CD8-positive, alpha-beta memory T cell (primary cell): ENCODE data around the gene MORC4. TPM values are rescaled to one million over a fixed set of nuclear protein-coding genes. Genes with fewer than 3 reads are reported as not detected.

ENCODE experiments used
- CTCF ChIA-PET: fragments of 350-600 bp; sonication (Branson Sonifier 250); formaldehyde crosslinking; loops from one replicate; lab custom pipeline; 2021; ENCODE audit warnings: antibody characterized with exemption; lab: Charles Lee
- POLR2A ChIA-PET: fragments of 350-600 bp; sonication (Branson Sonifier 250); formaldehyde crosslinking; loops from one replicate; lab custom pipeline; 2021; ENCODE audit warnings: antibody characterized with exemption; lab: Charles Lee
- DNase-seq, 5 donors: peaks; one replicate each; pipeline versions ENCODE4 v3.0.0 to v3.0.0-alpha.2; 2020 to 2022; ENCODE audit warnings: mixed read lengths in 1 of 5
- H3K27ac ChIP-seq: one replicate; pipeline ENCODE4 v1.7.0; 2013; ENCODE audit warnings: low read depth, mild to moderate bottlenecking, low read length, moderate library complexity
- H3K27me3 ChIP-seq: 2 replicates; pipeline ENCODE4 v1.7.0; 2013; ENCODE audit warnings: low read length, mild to moderate bottlenecking; ENCODE audit not compliant: insufficient read depth, poor library complexity, severe bottlenecking
- H3K36me3 ChIP-seq: 2 replicates; pipeline ENCODE4 v1.7.0; 2013; ENCODE audit warnings: mild to moderate bottlenecking, low read length, moderate library complexity; ENCODE audit not compliant: insufficient read depth
- H3K4me1 ChIP-seq: 2 replicates; pipeline ENCODE4 v1.7.0; 2013; ENCODE audit warnings: mild to moderate bottlenecking, low read length, moderate library complexity; ENCODE audit not compliant: insufficient read depth
- H3K4me3 ChIP-seq: 2 replicates; pipeline ENCODE4 v1.7.0; 2013; ENCODE audit warnings: mild to moderate bottlenecking, low read length
- H3K9me3 ChIP-seq: 2 replicates; pipeline ENCODE4 v1.7.0; 2013; ENCODE audit warnings: mild to moderate bottlenecking, low read length
- H3K27ac Mint-ChIP-seq, 8 donors: one replicate each; pipeline ENCODE4 v1.8.0; 2020 to 2021; ENCODE audit warnings: mixed read lengths in 8 of 8, mild to moderate bottlenecking in 6 of 8, inconsistent platforms in 3 of 8, moderate library complexity in 3 of 8
- H3K27me3 Mint-ChIP-seq, 2 donors: one replicate each; pipeline ENCODE4 v1.8.0; 2020 to 2021; ENCODE audit warnings: mixed read lengths in 2 of 2, mild to moderate bottlenecking in 1 of 2, moderate library complexity in 1 of 2
- H3K36me3 Mint-ChIP-seq, 3 donors: one replicate each; pipeline ENCODE4 v1.8.0; 2020 to 2021; ENCODE audit warnings: mixed read lengths in 3 of 3, inconsistent platforms in 1 of 3, mild to moderate bottlenecking in 1 of 3
- H3K4me1 Mint-ChIP-seq, 3 donors: one replicate each; pipeline ENCODE4 v1.8.0; 2020 to 2021; ENCODE audit warnings: mixed read lengths in 3 of 3, inconsistent platforms in 1 of 3, mild to moderate bottlenecking in 1 of 3
- H3K4me3 Mint-ChIP-seq, 7 donors: one replicate each; pipeline ENCODE4 v1.8.0; 2020 to 2021; ENCODE audit warnings: mixed read lengths in 7 of 7, mild to moderate bottlenecking in 6 of 7, moderate library complexity in 4 of 7, inconsistent platforms in 2 of 7
- H3K9me3 Mint-ChIP-seq, 5 donors: one replicate each; pipeline ENCODE4 v1.8.0; 2020 to 2022; ENCODE audit warnings: mixed read lengths in 5 of 5, mild to moderate bottlenecking in 3 of 5, moderate library complexity in 2 of 5, inconsistent platforms in 1 of 5
- polyA plus RNA-seq: library from polyadenylated mRNA; unstranded; fragments of 300-500 nt; fragmentation: Illumina TruSeq; gene quantifications from one replicate; pipeline ENCODE4 v1.2.3, GENCODE V29; 2021
- total RNA-seq, 2 experiments: library from RNA; stranded (reverse); gene quantifications; one replicate each; pipeline ENCODE4 v1.2.3, GENCODE V29; 2021

Gene MORC4
- total and polyA plus RNA-seq, 3 experiments from 2014 or later: 4.7 to 11.3 (median 10.0) TPM

- Mint-ChIP-seq H3K4me1 (no peaks in the 10 kb centered on the region), H3K36me3 (peaks cover 10 to 39% (median 10%) of the 10 kb centered on the region in 3 donors), H3K27ac (no peak overlapping the region), H3K4me3 (no peak overlapping the region), H3K27me3 (peaks cover 0 to 14% of the 10 kb centered on the region in 2 donors), H3K9me3 (peaks cover 0 to 2% (median 0%) of the 10 kb centered on the region in 5 donors)
- Histone ChIP-seq H3K4me3 (no peak overlapping the region), H3K9me3 (no peaks in the 10 kb centered on the region), H3K4me1 (no peaks in the 10 kb centered on the region), H3K36me3 (no peaks in the 10 kb centered on the region), H3K27me3 (no peaks in the 10 kb centered on the region), H3K27ac (no peak overlapping the region)
- CTCF ChIA-PET: no interaction called here
- POLR2A ChIA-PET: no interaction called here
- DNase-seq: no peak
Observed at GRCh38 chrX:106964290-106964689, 35.7 kb downstream of the MORC4 start.

GRCh38 chrX:106963111-106963510 lies 36.9 kb downstream of the MORC4 start:
- ChIA-PET CTCF (no interaction called here), POLR2A (no interaction called here)
- H3K4me3 Mint-ChIP-seq: no peak overlapping the region
- Histone ChIP-seq H3K27me3 (no peaks in the 10 kb centered on the region), H3K27ac (no peak overlapping the region), H3K4me1 (no peaks in the 10 kb centered on the region), H3K4me3 (no peak overlapping the region), H3K9me3 (no peaks in the 10 kb centered on the region), H3K36me3 (no peaks in the 10 kb centered on the region)
- H3K4me1 Mint-ChIP-seq: no peaks in the 10 kb centered on the region
- no peak overlapping the region for H3K27ac Mint-ChIP-seq
- no peaks in the 10 kb centered on the region for H3K9me3 Mint-ChIP-seq
- peaks cover 7 to 35% (median 8%) of the 10 kb centered on the region in 3 donors for H3K36me3 Mint-ChIP-seq
- peaks cover 0 to 12% of the 10 kb centered on the region in 2 donors for H3K27me3 Mint-ChIP-seq
- DNase-seq: no peak

- Mint-ChIP-seq H3K36me3 (peaks cover 7 to 56% (median 8%) of the 10 kb centered on the region in 3 donors), H3K4me3 (no peak overlapping the region), H3K4me1 (no peaks in the 10 kb centered on the region), H3K27ac (no peak overlapping the region), H3K27me3 (peaks cover 0 to 9% of the 10 kb centered on the region in 2 donors), H3K9me3 (no peaks in the 10 kb centered on the region)
- no peaks in the 10 kb centered on the region for H3K27me3 ChIP-seq
- ChIA-PET POLR2A (no interaction called here), CTCF (interaction anchor here (0.9 kb wide), 1 partner anchor 61 kb away, joined by 3 read pairs; no protein-coding TSS in a partner anchor)
- DNase-seq: no peak
- H3K4me3 ChIP-seq: no peak overlapping the region
- H3K4me1 ChIP-seq: no peaks in the 10 kb centered on the region
- H3K9me3 ChIP-seq: no peaks in the 10 kb centered on the region
- no peaks in the 10 kb centered on the region for H3K36me3 ChIP-seq
- H3K27ac ChIP-seq: no peak overlapping the region
Observed at GRCh38 chrX:106959901-106960300, 40.1 kb downstream of the MORC4 start.

- Mint-ChIP-seq H3K36me3 (peaks cover 0 to 57% (median 8%) of the 10 kb centered on the region in 3 donors), H3K9me3 (no peaks in the 10 kb centered on the region), H3K4me1 (no peaks in the 10 kb centered on the region), H3K27ac (no peak overlapping the region), H3K4me3 (no peak overlapping the region), H3K27me3 (peaks cover 0 to 5% of the 10 kb centered on the region in 2 donors)
- Histone ChIP-seq H3K27me3 (no peaks in the 10 kb centered on the region), H3K4me3 (no peak overlapping the region), H3K4me1 (no peaks in the 10 kb centered on the region), H3K9me3 (no peaks in the 10 kb centered on the region), H3K27ac (no peak overlapping the region), H3K36me3 (no peaks in the 10 kb centered on the region)
- ChIA-PET POLR2A (no interaction called here), CTCF (no interaction called here)
- no peak for DNase-seq
Observed at GRCh38 chrX:106957856-106958255, 42.2 kb downstream of the MORC4 start.

GRCh38 chrX:106955004-106955772 lies 44.8 kb downstream of the MORC4 start:
- Histone ChIP-seq H3K4me1 (no peaks in the 10 kb centered on the region), H3K27me3 (no peaks in the 10 kb centered on the region), H3K36me3 (no peaks in the 10 kb centered on the region), H3K4me3 (no peak overlapping the region), H3K27ac (no peak overlapping the region), H3K9me3 (no peaks in the 10 kb centered on the region)
- H3K27ac Mint-ChIP-seq: no peak overlapping the region
- no peak overlapping the region for H3K4me3 Mint-ChIP-seq
- peaks cover 0 to 47% (median 8%) of the 10 kb centered on the region in 3 donors for H3K36me3 Mint-ChIP-seq
- POLR2A ChIA-PET: no interaction called here
- H3K4me1 Mint-ChIP-seq: no peaks in the 10 kb centered on the region
- DNase-seq: no peak
- H3K9me3 Mint-ChIP-seq: no peaks in the 10 kb centered on the region
- peaks cover 0 to 6% of the 10 kb centered on the region in 2 donors for H3K27me3 Mint-ChIP-seq
- CTCF ChIA-PET: no interaction called here

- H3K9me3 Mint-ChIP-seq: no peaks in the 10 kb centered on the region
- Histone ChIP-seq H3K4me1 (no peaks in the 10 kb centered on the region), H3K27ac (no peak overlapping the region), H3K4me3 (no peak overlapping the region), H3K9me3 (no peaks in the 10 kb centered on the region), H3K36me3 (no peaks in the 10 kb centered on the region), H3K27me3 (no peaks in the 10 kb centered on the region)
- H3K4me1 Mint-ChIP-seq: no peaks in the 10 kb centered on the region
- peaks cover 0 to 45% (median 7%) of the 10 kb centered on the region in 3 donors for H3K36me3 Mint-ChIP-seq
- no peak for DNase-seq
- peaks cover 0 to 6% of the 10 kb centered on the region in 2 donors for H3K27me3 Mint-ChIP-seq
- POLR2A ChIA-PET: no interaction called here
- CTCF ChIA-PET: interaction anchor here (2.0 kb wide), 1 partner anchor 59 kb away, joined by 5 read pairs; no protein-coding TSS in a partner anchor
- H3K27ac Mint-ChIP-seq: no peak overlapping the region
- no peak overlapping the region for H3K4me3 Mint-ChIP-seq
Observed at GRCh38 chrX:106954041-106954440, 46.0 kb downstream of the MORC4 start.

- H3K27ac ChIP-seq: no peak overlapping the region
- peaks cover 0 to 6% of the 10 kb centered on the region in 2 donors for H3K27me3 Mint-ChIP-seq
Observed at GRCh38 chrX:106952988-106953387, 47.0 kb downstream of the MORC4 start.

GRCh38 chrX:106952538-106952937 lies 47.5 kb downstream of the MORC4 start:
- H3K4me3 ChIP-seq: no peak overlapping the region
- Mint-ChIP-seq H3K4me1 (no peaks in the 10 kb centered on the region), H3K9me3 (no peaks in the 10 kb centered on the region), H3K4me3 (no peak overlapping the region), H3K27ac (no peak overlapping the region), H3K27me3 (peaks cover 0 to 3% of the 10 kb centered on the region in 2 donors), H3K36me3 (peaks cover 0 to 36% (median 5%) of the 10 kb centered on the region in 3 donors)
- H3K27ac ChIP-seq: no peak overlapping the region
- POLR2A ChIA-PET: no interaction called here
- H3K27me3 ChIP-seq: no peaks in the 10 kb centered on the region
- H3K4me1 ChIP-seq: no peaks in the 10 kb centered on the region
- CTCF ChIA-PET: interaction anchor here (1.1 to 2.0 kb wide), 2 partner anchors 54 to 58 kb away, joined by 4 to 5 read pairs; no protein-coding TSS in a partner anchor
- no peaks in the 10 kb centered on the region for H3K36me3 ChIP-seq
- H3K9me3 ChIP-seq: no peaks in the 10 kb centered on the region
- DNase-seq: no peak

More at GRCh38 chrX:106952988-106953387, 47.0 kb downstream of the MORC4 start:
- H3K4me3 Mint-ChIP-seq: no peak overlapping the region
- no peak overlapping the region for H3K4me3 ChIP-seq
- no peaks in the 10 kb centered on the region for H3K27me3 ChIP-seq
- DNase-seq: no peak
- CTCF ChIA-PET: interaction anchor here (1.1 to 2.0 kb wide), 2 partner anchors 54 to 58 kb away, joined by 4 to 5 read pairs; no protein-coding TSS in a partner anchor
- no peaks in the 10 kb centered on the region for H3K4me1 ChIP-seq
- POLR2A ChIA-PET: no interaction called here
- no peaks in the 10 kb centered on the region for H3K9me3 Mint-ChIP-seq
- H3K4me1 Mint-ChIP-seq: no peaks in the 10 kb centered on the region
- no peak overlapping the region for H3K27ac Mint-ChIP-seq
- no peaks in the 10 kb centered on the region for H3K9me3 ChIP-seq
- H3K36me3 ChIP-seq: no peaks in the 10 kb centered on the region
- peaks cover 0 to 39% (median 7%) of the 10 kb centered on the region in 3 donors for H3K36me3 Mint-ChIP-seq
